Body of pancreas (tissue), 4 donors: Measurements from ENCODE around the gene HPX. TPM values are rescaled to one million over a fixed set of nuclear protein-coding genes. Genes with fewer than 3 reads are reported as not detected.
"Not testable (repeated sequence)": the region's sequence is repeated elsewhere in the genome, so short reads cannot be mapped to it uniquely, and the experiment has no call there.

Experiments used
- ATAC-seq: fragments of 150-250 bp; one replicate; pipeline ENCODE4 v1.9.1; 2016
- DNase-seq, 4 donors: peaks; one replicate each; pipeline ENCODE4 v3.0.0-alpha.2; 2019
- H3K27ac ChIP-seq, 4 donors: fragments of 200-600 bp; sonication (generic); 1 replicate in 3 of 4; 2 replicates in 1 of 4; pipeline versions ENCODE4 v1.5.1 to v1.6.1; 2016 to 2019; ENCODE audit warnings: mild to moderate bottlenecking in 1 of 4, mixed read lengths in 1 of 4, moderate library complexity in 1 of 4
- H3K27me3 ChIP-seq, 2 donors: fragments of 200-600 bp; sonication (generic); one replicate each; pipeline ENCODE4 v1.6.0; 2016; ENCODE audit warnings: mild to moderate bottlenecking in 1 of 2
- H3K36me3 ChIP-seq, 2 donors: fragments of 200-600 bp; sonication (generic); replicated peaks in 1 of 2; 2 replicates each; pipeline ENCODE4 v1.5.1; 2016; ENCODE audit warnings: low read depth in 2 of 2; ENCODE audit not compliant: insufficient read depth in 1 of 2
- H3K4me1 ChIP-seq: fragments of 200-600 bp; sonication (generic); one replicate; pipeline ENCODE4 v1.6.0; 2016
- H3K4me3 ChIP-seq, 2 donors: fragments of 200-600 bp; sonication (generic); 1 replicate in 1 of 2; 2 replicates in 1 of 2; pipeline ENCODE4 v1.5.1; 2016 to 2019
- H3K9me3 ChIP-seq, 3 donors: fragments of 200-600 bp; sonication (generic); 1 replicate in 2 of 3; 2 replicates in 1 of 3; pipeline ENCODE4 v1.5.1; 2016
- CTCF ChIP-seq, 7 experiments: fragments of 450-650 bp in 4 of 7; fragments of 200-600 bp in 3 of 7; sonication (generic) in 3 of 7; IDR thresholded peaks; one replicate each; pipeline ENCODE4 v1.5.1; 2016 to 2019; ENCODE audit warnings: antibody characterized with exemption in 7 of 7
- POLR2A ChIP-seq, 3 donors: fragments of 450-650 bp; IDR thresholded peaks; one replicate each; pipeline ENCODE4 v1.6.1; 2016; ENCODE audit warnings: antibody characterized with exemption in 3 of 3, mild to moderate bottlenecking in 2 of 3
- WGBS, 2 donors: methylation state at CpG; one replicate each; pipeline ENCODE4 v1.1.5; 2017; 5-methylcytosine and 5-hydroxymethylcytosine counted together
- intact Hi-C: fragments of 100-400 bp; cut with DNase I; formaldehyde crosslinking; loops from one replicate; pipeline ENCODE4 v1.15.1; 2023
- total RNA-seq, 2 donors: library from RNA; depleted of rRNA; stranded (reverse); fragments of >200 nt; gene quantifications; one replicate each; pipeline ENCODE4 v1.1.0, GENCODE V29; 2016

The HPX gene
- total RNA-seq, 2 donors from 2014 or later: 1.3 TPM; not detected in 1

- Histone ChIP-seq H3K9me3 (no peaks in the 10 kb centered on the region), H3K36me3 (no peaks in the 10 kb centered on the region), H3K27me3 (no peaks in the 10 kb centered on the region), H3K4me1 (peaks cover 17% of the 10 kb centered on the region), H3K27ac (no peak overlapping the region), H3K4me3 (no peak overlapping the region)
- DNase-seq (no peak), ATAC-seq (no peak)
- 86 to 96% methylated on average over 12 to 16 of the region's 16 CpGs for WGBS, 2 donors
- TF ChIP-seq CTCF (IDR thresholded peaks at IDR 0.05) (no peak), POLR2A (IDR thresholded peaks at IDR 0.05) (no peak)
- intact Hi-C loops: no loop called here
Measured at GRCh38 chr11:6395470-6396060, 45.2 kb downstream of the HPX start.

- intact Hi-C loops: no loop called here
- no peak for TF ChIP-seq POLR2A (IDR thresholded peaks at IDR 0.05)
- TF ChIP-seq CTCF (IDR thresholded peaks at IDR 0.05): no peak
- Histone ChIP-seq H3K4me3 (no peak overlapping the region), H3K9me3 (no peaks in the 10 kb centered on the region), H3K27ac (no peak overlapping the region), H3K36me3 (no peaks in the 10 kb centered on the region), H3K4me1 (peaks cover 23% of the 10 kb centered on the region), H3K27me3 (no peaks in the 10 kb centered on the region)
- DNase-seq (peak in 2 of 4 donors; percentile 47 to 57), ATAC-seq (no peak)
- 74 to 75% methylated on average over 16 of the region's 16 CpGs for WGBS, 2 donors
Measured at GRCh38 chr11:6393989-6394670, 46.7 kb downstream of the HPX start.

GRCh38 chr11:6392251-6392650 lies 48.5 kb downstream of the HPX start:
- H3K27ac ChIP-seq, ATAC-seq, DNase-seq, H3K27me3 ChIP-seq, H3K4me3 ChIP-seq, H3K36me3 ChIP-seq, intact Hi-C loops, H3K9me3 ChIP-seq: not testable (repeated sequence)
- 93 to 97% methylated on average over 3 to 4 of the region's 4 CpGs for WGBS, 2 donors
- H3K4me1 ChIP-seq: peaks cover 40% of the 10 kb centered on the region

- no peak for ATAC-seq
- no peaks in the 10 kb centered on the region for H3K27me3 ChIP-seq
- H3K4me3 ChIP-seq: no peak overlapping the region
- H3K9me3 ChIP-seq: no peaks in the 10 kb centered on the region
- H3K36me3 ChIP-seq: no peaks in the 10 kb centered on the region
- intact Hi-C loops: no loop called here
- peaks cover 41% of the 10 kb centered on the region for H3K4me1 ChIP-seq
- TF ChIP-seq CTCF (IDR thresholded peaks at IDR 0.05): no peak
- no peak for TF ChIP-seq POLR2A (IDR thresholded peaks at IDR 0.05)
- WGBS, 2 donors: 83 to 98% methylated on average over 5 to 13 of the region's 18 CpGs
- no peak overlapping the region for H3K27ac ChIP-seq
- no peak for DNase-seq
Measured at GRCh38 chr11:6391537-6392134, 49.2 kb downstream of the HPX start.

- peak overlapping the region; percentile 93 to 97 (median 94) for H3K27ac ChIP-seq
- peaks cover 41% of the 10 kb centered on the region for H3K4me1 ChIP-seq
- no peak for DNase-seq
- no peak for TF ChIP-seq CTCF (IDR thresholded peaks at IDR 0.05)
- TF ChIP-seq POLR2A (IDR thresholded peaks at IDR 0.05): no peak
- H3K36me3 ChIP-seq: no peaks in the 10 kb centered on the region
- WGBS, 2 donors: 33 to 41% methylated on average over 8 to 19 of the region's 19 CpGs
- intact Hi-C loops: no loop called here
- no peak for ATAC-seq
- H3K4me3 ChIP-seq: peak overlapping the region; percentile 66 to 77
- no peaks in the 10 kb centered on the region for H3K9me3 ChIP-seq
- H3K27me3 ChIP-seq: no peaks in the 10 kb centered on the region
Measured at GRCh38 chr11:6390718-6391469, 49.9 kb downstream of the HPX start.
